ENCODE results near the gene PDE4D. TPM values are rescaled to one million over a fixed set of nuclear protein-coding genes. Genes with fewer than 3 reads are reported as not detected.

PDE4D gene
- total RNA-seq, 1 donor from 2014 or later = 2.3 TPM

- H3K4me2 ChIP-seq = peak overlapping the region; percentile 16
- no peaks in the 10 kb centered on the region for H4K20me1 ChIP-seq (ENCODE audit: low read depth)
- Mint-ChIP-seq H3K4me3 (no peak overlapping the region), H3K4me1 (peaks cover 27% of the 10 kb centered on the region), H3K27ac (peak overlapping the region; percentile 26), H3K9me3 (peaks cover 16% of the 10 kb centered on the region), H3K36me3 (peaks cover 8% of the 10 kb centered on the region), H3K27me3 (ENCODE audit: insufficient read depth, low read depth) (peaks cover 2% of the 10 kb centered on the region)
- no peak overlapping the region for H3K4me3 ChIP-seq
- H3F3A ChIP-seq (ENCODE audit: low read depth) = peaks cover 7% of the 10 kb centered on the region
- H2AFZ ChIP-seq (replicated peaks) = no peak overlapping the region
- no peaks in the 10 kb centered on the region for H3K79me2 ChIP-seq (ENCODE audit: low read depth)
- no peak overlapping the region for H3K9ac ChIP-seq
- H3K27ac ChIP-seq = no peak overlapping the region
- H3K27me3 ChIP-seq = no peaks in the 10 kb centered on the region
- H3K9me3 ChIP-seq (ENCODE audit: low read depth) = no peaks in the 10 kb centered on the region
- H3K36me3 ChIP-seq = no peaks in the 10 kb centered on the region
- peaks cover 22% of the 10 kb centered on the region for H3K4me1 ChIP-seq
- TF ChIP-seq CTCF (IDR thresholded peaks at IDR 0.05) (peak; percentile 12), EZH2phosphoT487 (IDR thresholded peaks at IDR 0.05) (no peak), EZH2 (IDR thresholded peaks at IDR 0.05) (no peak)
- peak; percentile 20 for DNase-seq (ENCODE audit: low spot score)
These were observed 323.8 kb downstream of the PDE4D start for GRCh38 chr5:59569608-59570334.

- H3K4me1 Mint-ChIP-seq = peaks cover 29% of the 10 kb centered on the region
- no peaks in the 10 kb centered on the region for H3K27me3 ChIP-seq
These were observed 324.4 kb downstream of the PDE4D start for GRCh38 chr5:59569158-59569557.

GRCh38 chr5:59568161-59568560 lies 325.4 kb downstream of the PDE4D start:
- Mint-ChIP-seq H3K4me3 (no peak overlapping the region), H3K36me3 (peaks cover 8% of the 10 kb centered on the region), H3K27me3 (ENCODE audit: insufficient read depth, low read depth) (peaks cover 2% of the 10 kb centered on the region), H3K27ac (no peak overlapping the region), H3K9me3 (peaks cover 14% of the 10 kb centered on the region), H3K4me1 (peaks cover 39% of the 10 kb centered on the region)
- Histone ChIP-seq H3K36me3 (no peaks in the 10 kb centered on the region), H3K4me1 (peaks cover 27% of the 10 kb centered on the region), H3K27ac (no peak overlapping the region), H3K9ac (no peak overlapping the region), H4K20me1 (ENCODE audit: low read depth) (no peaks in the 10 kb centered on the region), H2AFZ (replicated peaks) (no peak overlapping the region), H3F3A (ENCODE audit: low read depth) (peaks cover 7% of the 10 kb centered on the region), H3K4me2 (no peak overlapping the region), H3K4me3 (no peak overlapping the region), H3K9me3 (ENCODE audit: low read depth) (no peaks in the 10 kb centered on the region), H3K79me2 (ENCODE audit: low read depth) (no peaks in the 10 kb centered on the region), H3K27me3 (no peaks in the 10 kb centered on the region)
- TF ChIP-seq CTCF (IDR thresholded peaks at IDR 0.05) (no peak), EZH2phosphoT487 (IDR thresholded peaks at IDR 0.05) (no peak), EZH2 (IDR thresholded peaks at IDR 0.05) (no peak)
- DNase-seq (ENCODE audit: low spot score) = no peak

More at GRCh38 chr5:59569158-59569557, 324.4 kb downstream of the PDE4D start:
- Mint-ChIP-seq H3K27me3 (ENCODE audit: insufficient read depth, low read depth) (peaks cover 2% of the 10 kb centered on the region), H3K36me3 (peaks cover 8% of the 10 kb centered on the region), H3K27ac (peak overlapping the region; percentile 26), H3K9me3 (peaks cover 16% of the 10 kb centered on the region), H3K4me3 (no peak overlapping the region)
- TF ChIP-seq EZH2 (IDR thresholded peaks at IDR 0.05) (no peak), CTCF (IDR thresholded peaks at IDR 0.05) (no peak), EZH2phosphoT487 (IDR thresholded peaks at IDR 0.05) (no peak)
- Histone ChIP-seq H3F3A (ENCODE audit: low read depth) (peaks cover 7% of the 10 kb centered on the region), H3K9ac (no peak overlapping the region), H3K4me2 (peak overlapping the region; percentile 16), H3K36me3 (no peaks in the 10 kb centered on the region), H3K9me3 (ENCODE audit: low read depth) (no peaks in the 10 kb centered on the region), H3K4me1 (peaks cover 22% of the 10 kb centered on the region), H2AFZ (replicated peaks) (no peak overlapping the region), H3K4me3 (no peak overlapping the region), H3K79me2 (ENCODE audit: low read depth) (no peaks in the 10 kb centered on the region), H4K20me1 (ENCODE audit: low read depth) (no peaks in the 10 kb centered on the region), H3K27ac (peak overlapping the region; percentile 62)
- DNase-seq (ENCODE audit: low spot score) = peak; percentile 29

Data from neural progenitor cell (in vitro differentiated cells).